Measurements from ENCODE around the gene NIPAL4.
"Not testable (repeated sequence)": the region's sequence is repeated elsewhere in the genome, so short reads cannot be mapped to it uniquely, and the experiment has no call there.

NIPAL4 gene

DNA sequence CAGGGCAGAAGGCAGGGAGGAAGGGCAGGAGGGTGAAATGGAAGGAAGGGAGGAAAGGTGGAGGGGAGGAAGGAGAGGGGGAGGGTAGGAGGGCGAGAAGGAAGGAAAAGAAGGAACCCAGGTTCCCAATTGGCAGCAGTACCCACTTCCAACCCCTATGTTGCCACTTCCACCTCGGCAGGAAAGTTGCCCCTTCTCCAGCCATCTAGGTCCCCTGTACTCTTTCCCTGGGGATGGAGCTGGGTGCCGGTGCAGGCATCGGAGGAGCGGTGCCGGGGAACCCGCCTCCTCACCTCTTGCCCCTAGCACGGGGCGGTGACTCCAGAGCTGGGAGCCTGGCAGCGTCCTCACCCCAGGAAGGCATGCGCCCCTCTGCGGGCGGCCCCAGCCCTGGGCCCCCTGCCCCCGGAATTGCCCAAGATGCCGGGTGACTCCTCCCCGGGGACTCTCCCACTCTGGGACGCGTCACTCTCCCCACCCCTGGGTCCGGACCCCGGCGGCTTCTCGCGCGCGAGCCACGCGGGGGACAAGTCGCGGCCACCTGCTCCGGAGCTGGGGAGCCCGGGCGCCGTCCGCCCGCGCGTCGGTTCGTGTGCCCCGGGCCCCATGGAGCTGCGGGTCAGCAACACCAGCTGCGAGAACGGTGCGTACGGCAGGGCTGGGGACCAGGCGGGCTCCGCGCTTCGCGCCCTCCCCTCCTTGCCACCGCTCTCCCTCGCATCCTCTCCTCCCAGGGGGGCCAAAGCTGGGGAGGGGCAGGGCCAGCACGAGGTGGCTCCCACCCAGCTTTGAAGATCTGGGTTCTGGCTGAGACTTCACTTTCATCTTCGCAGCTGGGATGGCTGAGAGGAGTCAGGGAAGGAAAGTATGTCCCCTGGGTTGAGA is at the start of gene NIPAL4:
NIPAL4 (plus strand) TSS at position 499 of the 885 bp plus-strand sequence; CDS start at position 607, 108 bp downstream.
- Histone ChIP-seq H3K36me3 (ENCODE audit: insufficient read depth, low read length) (no peaks in the 10 kb centered on the region), H2AFZ (ENCODE audit: low read length, unreplicated experiment) (peak within 1 kb of the TSS; percentile 27), H3K4me1 (ENCODE audit: control insufficient read depth, insufficient read depth, low read length, unreplicated experiment) (peaks cover 19% of the 10 kb centered on the region), H3K27ac (ENCODE audit: low read depth, low read length) (no peak within 1 kb of the TSS), H3K27me3 (ENCODE audit: insufficient read depth, low read length) (peaks cover 19% of the 10 kb centered on the region), H3K4me3 (ENCODE audit: low read depth, low read length) (peak within 1 kb of the TSS; percentile 72), H3K79me2 (ENCODE audit: control insufficient read depth, insufficient read depth, low read length, unreplicated experiment) (no peaks in the 10 kb centered on the region)

DNA sequence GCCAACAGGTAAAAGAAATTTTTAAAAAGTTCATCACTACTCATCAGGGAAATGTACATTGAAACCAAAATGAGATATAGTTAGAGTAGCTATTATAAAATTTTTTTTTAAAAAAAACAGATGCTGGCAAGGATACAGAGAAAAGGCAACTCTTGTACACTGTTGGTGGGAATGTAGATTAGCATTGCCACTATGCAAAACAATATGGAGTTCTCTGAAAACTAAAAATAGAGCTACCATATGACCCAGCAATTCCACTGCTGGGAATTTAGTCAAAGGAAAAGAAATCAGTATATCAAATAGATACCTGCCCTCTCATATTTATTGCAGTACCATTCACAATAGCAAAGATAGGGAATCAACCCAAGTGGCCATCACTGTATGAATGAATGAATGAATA is 44.2 kb upstream of the NIPAL4 start:
- no peak overlapping the region for H3K27ac ChIP-seq (ENCODE audit: low read depth, low read length)
- no peaks in the 10 kb centered on the region for H3K79me2 ChIP-seq (ENCODE audit: control insufficient read depth, insufficient read depth, low read length, unreplicated experiment)
- H3K27me3 ChIP-seq (ENCODE audit: insufficient read depth, low read length) = peaks cover 5% of the 10 kb centered on the region
- no peak overlapping the region for H2AFZ ChIP-seq (ENCODE audit: low read length, unreplicated experiment)
- no peak overlapping the region for H3K4me3 ChIP-seq (ENCODE audit: low read depth, low read length)
- no peaks in the 10 kb centered on the region for H3K36me3 ChIP-seq (ENCODE audit: insufficient read depth, low read length)
- H3K4me1 ChIP-seq (ENCODE audit: control insufficient read depth, insufficient read depth, low read length, unreplicated experiment) = no peaks in the 10 kb centered on the region

DNA sequence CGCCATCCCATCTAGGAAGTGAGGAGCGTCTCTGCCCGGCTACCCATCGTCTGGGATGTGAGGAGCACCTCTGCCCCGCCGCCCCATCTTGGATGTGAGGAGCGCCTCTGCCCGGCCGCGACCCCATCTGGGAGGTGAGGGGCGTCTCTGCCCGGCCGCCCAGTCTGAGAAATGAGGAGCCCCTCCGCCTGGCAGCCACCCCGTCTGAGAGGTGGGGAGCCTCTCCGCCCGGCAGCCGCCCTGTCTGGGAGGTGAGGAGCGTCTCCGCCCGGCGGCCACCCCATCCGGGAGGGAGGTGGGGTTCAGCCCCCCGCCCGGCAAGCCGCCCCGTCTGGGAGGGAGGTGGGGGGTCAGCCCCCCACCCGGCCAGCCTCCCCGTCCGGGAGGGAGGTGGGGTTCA is 40.5 kb upstream of the NIPAL4 start:
- not testable (repeated sequence) for H3K27ac ChIP-seq (ENCODE audit: low read depth, low read length); H3K79me2 ChIP-seq (ENCODE audit: control insufficient read depth, insufficient read depth, low read length, unreplicated experiment); H3K4me3 ChIP-seq (ENCODE audit: low read depth, low read length); H3K27me3 ChIP-seq (ENCODE audit: insufficient read depth, low read length); H3K4me1 ChIP-seq (ENCODE audit: control insufficient read depth, insufficient read depth, low read length, unreplicated experiment); H3K36me3 ChIP-seq (ENCODE audit: insufficient read depth, low read length); H2AFZ ChIP-seq (ENCODE audit: low read length, unreplicated experiment)

DNA sequence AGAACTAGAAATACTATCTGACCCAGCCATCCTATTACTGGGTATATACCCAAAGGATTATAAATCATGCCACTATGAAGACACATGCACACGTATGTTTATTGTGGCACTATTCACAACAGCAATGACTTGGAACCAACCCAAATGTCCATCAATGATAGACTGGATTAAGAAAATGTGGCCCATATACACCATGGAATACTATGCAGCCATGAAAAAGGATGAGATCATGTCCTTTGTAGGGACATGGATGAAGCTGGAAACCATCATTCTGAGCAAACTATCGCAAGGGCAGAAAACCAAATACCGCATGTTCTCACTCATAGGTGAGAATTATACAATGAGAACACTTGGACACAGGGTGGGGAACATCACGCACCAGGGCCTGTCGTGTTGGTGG is 30.1 kb upstream of the NIPAL4 start:
- H3K36me3 ChIP-seq (ENCODE audit: insufficient read depth, low read length); H3K27me3 ChIP-seq (ENCODE audit: insufficient read depth, low read length); H3K79me2 ChIP-seq (ENCODE audit: control insufficient read depth, insufficient read depth, low read length, unreplicated experiment); H3K4me1 ChIP-seq (ENCODE audit: control insufficient read depth, insufficient read depth, low read length, unreplicated experiment); H3K4me3 ChIP-seq (ENCODE audit: low read depth, low read length); H3K27ac ChIP-seq (ENCODE audit: low read depth, low read length); H2AFZ ChIP-seq (ENCODE audit: low read length, unreplicated experiment): not testable (repeated sequence)

DNA sequence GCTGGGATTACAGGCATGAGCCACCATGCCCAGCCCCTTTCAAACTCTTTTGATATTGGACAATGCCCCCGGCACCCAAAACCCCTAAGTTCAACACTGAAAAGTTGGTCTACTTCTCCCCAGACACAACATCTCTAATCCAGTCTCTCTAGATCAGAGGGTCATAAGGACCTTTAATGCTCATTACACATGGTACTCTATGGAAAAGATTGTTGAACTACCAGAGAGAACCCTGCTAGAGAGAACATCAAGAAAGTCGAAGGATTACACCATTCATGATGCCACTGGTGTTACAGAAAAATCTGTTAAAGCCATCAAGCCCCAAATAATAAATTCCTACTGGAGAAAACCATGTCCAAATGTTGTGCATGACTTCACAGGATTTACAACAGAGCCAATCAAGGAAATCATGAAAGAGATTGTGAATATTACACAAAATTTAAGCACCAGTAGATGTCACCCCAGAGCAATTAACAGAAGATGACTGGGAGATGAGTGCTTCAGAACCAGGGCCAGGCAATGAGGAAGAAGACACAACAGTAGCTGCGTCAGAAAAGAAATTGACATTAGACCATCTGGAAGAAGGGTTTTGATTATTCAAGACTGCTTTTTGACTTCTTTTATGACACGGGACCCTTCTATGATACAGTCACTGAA is 28.3 kb upstream of the NIPAL4 start:
- Histone ChIP-seq H2AFZ (ENCODE audit: low read length, unreplicated experiment) (no peak overlapping the region), H3K79me2 (ENCODE audit: control insufficient read depth, insufficient read depth, low read length, unreplicated experiment) (no peaks in the 10 kb centered on the region), H3K4me1 (ENCODE audit: control insufficient read depth, insufficient read depth, low read length, unreplicated experiment) (no peaks in the 10 kb centered on the region), H3K27ac (ENCODE audit: low read depth, low read length) (no peak overlapping the region), H3K27me3 (ENCODE audit: insufficient read depth, low read length) (no peaks in the 10 kb centered on the region), H3K4me3 (ENCODE audit: low read depth, low read length) (no peak overlapping the region), H3K36me3 (ENCODE audit: insufficient read depth, low read length) (no peaks in the 10 kb centered on the region)

DNA sequence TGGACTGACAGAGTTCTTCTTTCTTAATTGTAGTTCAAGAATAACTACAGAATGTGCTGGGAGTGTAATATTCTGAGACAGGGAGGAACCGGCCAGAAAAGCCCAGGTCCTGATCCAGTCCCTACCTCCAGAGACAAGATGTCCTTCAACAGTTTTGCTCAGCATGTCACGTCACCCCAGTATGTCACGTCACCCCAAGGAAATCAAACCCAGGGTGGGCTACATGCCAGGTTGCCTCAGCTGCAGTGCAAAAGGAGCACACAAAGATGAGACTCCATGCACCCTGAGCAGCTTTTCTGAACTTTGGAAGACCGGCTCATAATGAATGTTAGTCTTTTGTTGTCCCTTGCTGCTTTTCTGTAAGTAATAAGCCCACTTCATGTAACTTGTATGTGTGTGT is 25.9 kb upstream of the NIPAL4 start:
- Histone ChIP-seq H3K4me1 (ENCODE audit: control insufficient read depth, insufficient read depth, low read length, unreplicated experiment) (no peaks in the 10 kb centered on the region), H3K27me3 (ENCODE audit: insufficient read depth, low read length) (no peaks in the 10 kb centered on the region), H3K4me3 (ENCODE audit: low read depth, low read length) (no peak overlapping the region), H3K36me3 (ENCODE audit: insufficient read depth, low read length) (no peaks in the 10 kb centered on the region), H3K79me2 (ENCODE audit: control insufficient read depth, insufficient read depth, low read length, unreplicated experiment) (no peaks in the 10 kb centered on the region), H2AFZ (ENCODE audit: low read length, unreplicated experiment) (no peak overlapping the region), H3K27ac (ENCODE audit: low read depth, low read length) (no peak overlapping the region)

DNA sequence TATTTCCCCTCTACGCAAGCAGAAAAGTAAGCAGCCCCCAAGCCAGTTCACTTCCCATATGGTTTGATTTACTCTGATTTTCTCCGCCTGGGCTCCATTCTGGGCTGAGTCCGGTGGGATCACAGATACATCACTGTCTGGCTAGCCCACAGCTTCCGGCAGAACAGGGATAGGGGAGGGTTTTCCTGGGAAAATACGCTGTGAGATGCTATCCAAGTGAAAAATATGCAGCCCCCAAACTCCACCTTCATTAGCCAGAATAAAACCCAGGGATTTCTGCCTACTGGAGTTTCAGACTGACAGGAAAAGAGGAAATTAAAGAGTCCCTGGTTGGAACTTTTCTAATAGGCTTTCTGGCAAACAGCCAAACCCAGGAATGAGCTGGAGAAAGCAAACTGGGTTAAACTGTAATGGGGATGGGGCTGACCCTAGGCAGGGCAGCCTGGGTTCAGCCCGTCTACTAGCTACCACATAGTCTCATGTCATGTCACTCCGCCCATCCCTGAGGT is 16.9 kb upstream of the NIPAL4 start:
- H3K4me3 ChIP-seq (ENCODE audit: low read depth, low read length) = no peak overlapping the region
- H3K27me3 ChIP-seq (ENCODE audit: insufficient read depth, low read length) = no peaks in the 10 kb centered on the region
- no peaks in the 10 kb centered on the region for H3K79me2 ChIP-seq (ENCODE audit: control insufficient read depth, insufficient read depth, low read length, unreplicated experiment)
- H3K36me3 ChIP-seq (ENCODE audit: insufficient read depth, low read length) = no peaks in the 10 kb centered on the region
- H2AFZ ChIP-seq (ENCODE audit: low read length, unreplicated experiment) = no peak overlapping the region
- H3K27ac ChIP-seq (ENCODE audit: low read depth, low read length) = no peak overlapping the region
- no peaks in the 10 kb centered on the region for H3K4me1 ChIP-seq (ENCODE audit: control insufficient read depth, insufficient read depth, low read length, unreplicated experiment)

DNA sequence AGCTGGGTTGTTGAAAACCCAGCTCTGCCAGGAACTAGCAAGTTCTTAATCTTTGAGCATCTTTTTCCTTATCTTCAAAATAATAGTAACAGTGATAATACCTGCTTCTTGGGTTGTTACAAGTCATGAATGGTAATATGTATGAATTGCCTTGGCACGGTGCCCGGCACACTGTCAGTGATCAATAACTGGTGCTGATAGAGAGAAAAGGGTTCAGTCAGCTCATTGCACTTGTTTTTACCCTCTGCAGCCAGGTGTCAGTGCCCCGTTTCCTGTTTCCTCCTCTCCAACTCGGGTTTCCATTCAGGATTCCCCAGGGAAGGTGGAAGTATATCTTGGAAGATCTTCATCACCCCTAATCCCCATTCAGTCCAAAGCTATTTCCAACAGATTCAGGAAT is 15.8 kb upstream of the NIPAL4 start:
- Histone ChIP-seq H3K27me3 (ENCODE audit: insufficient read depth, low read length) (no peaks in the 10 kb centered on the region), H3K36me3 (ENCODE audit: insufficient read depth, low read length) (no peaks in the 10 kb centered on the region), H2AFZ (ENCODE audit: low read length, unreplicated experiment) (no peak overlapping the region), H3K27ac (ENCODE audit: low read depth, low read length) (no peak overlapping the region), H3K79me2 (ENCODE audit: control insufficient read depth, insufficient read depth, low read length, unreplicated experiment) (no peaks in the 10 kb centered on the region), H3K4me3 (ENCODE audit: low read depth, low read length) (no peak overlapping the region), H3K4me1 (ENCODE audit: control insufficient read depth, insufficient read depth, low read length, unreplicated experiment) (no peaks in the 10 kb centered on the region)

DNA sequence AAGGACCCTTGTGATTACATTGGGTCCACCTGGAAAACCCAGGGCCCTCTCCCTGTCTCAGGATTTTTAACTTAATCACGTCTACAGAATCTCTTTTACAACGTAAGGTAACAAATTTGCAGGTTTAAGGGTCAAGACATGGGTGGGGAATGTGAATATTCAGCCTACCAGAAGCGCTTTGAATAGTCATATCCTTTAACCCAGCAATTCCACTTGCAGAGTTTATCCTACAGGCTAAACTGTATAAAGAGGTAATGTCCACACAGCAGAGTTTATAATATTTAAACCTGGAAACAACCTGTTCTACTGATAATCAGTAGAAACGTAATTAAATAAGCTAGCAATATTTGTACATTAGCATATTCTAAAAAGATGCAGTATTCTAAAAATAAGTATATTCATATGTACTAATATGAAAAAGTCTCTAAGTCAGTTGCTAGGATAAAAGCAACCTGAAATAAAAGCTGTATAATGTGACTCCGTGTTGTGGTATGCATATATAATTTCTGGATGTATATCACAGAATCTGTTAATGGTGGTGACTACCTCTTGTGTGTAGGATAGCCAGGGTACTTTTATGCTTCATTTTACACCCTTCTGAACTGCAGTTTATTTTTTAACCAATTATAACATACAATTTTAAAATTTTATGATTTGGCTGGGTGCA is 14.1 kb upstream of the NIPAL4 start:
- no peaks in the 10 kb centered on the region for H3K4me1 ChIP-seq (ENCODE audit: control insufficient read depth, insufficient read depth, low read length, unreplicated experiment)
- H3K36me3 ChIP-seq (ENCODE audit: insufficient read depth, low read length) = no peaks in the 10 kb centered on the region
- H3K27me3 ChIP-seq (ENCODE audit: insufficient read depth, low read length) = no peaks in the 10 kb centered on the region
- H2AFZ ChIP-seq (ENCODE audit: low read length, unreplicated experiment) = no peak overlapping the region
- H3K79me2 ChIP-seq (ENCODE audit: control insufficient read depth, insufficient read depth, low read length, unreplicated experiment) = no peaks in the 10 kb centered on the region
- H3K4me3 ChIP-seq (ENCODE audit: low read depth, low read length) = no peak overlapping the region
- H3K27ac ChIP-seq (ENCODE audit: low read depth, low read length) = no peak overlapping the region

DNA sequence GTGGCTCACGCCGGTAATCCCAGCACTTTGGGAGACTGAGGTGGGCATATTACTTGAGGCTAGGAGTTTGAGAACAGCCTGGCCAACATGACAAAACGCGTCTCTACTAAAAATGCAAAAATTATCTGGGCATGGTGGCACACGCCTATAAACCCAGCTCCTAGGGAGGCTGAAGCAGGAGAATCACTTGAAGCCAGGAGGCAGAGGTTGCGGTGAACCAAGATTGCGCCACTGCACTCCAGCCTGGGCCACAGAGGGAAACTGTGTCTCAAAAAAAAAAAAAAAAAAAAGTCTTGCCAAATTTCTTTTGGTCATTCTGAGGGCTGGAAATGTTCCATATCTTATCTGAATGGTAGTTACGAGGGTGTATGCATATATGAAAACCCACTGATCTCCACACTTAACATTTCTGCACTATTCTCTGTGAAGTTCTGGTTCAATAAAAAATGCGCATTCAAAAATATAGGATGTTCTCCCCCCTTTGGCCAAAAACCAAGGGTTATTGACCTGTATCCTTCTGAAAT is 13.5 kb upstream of the NIPAL4 start:
- no peaks in the 10 kb centered on the region for H3K4me1 ChIP-seq (ENCODE audit: control insufficient read depth, insufficient read depth, low read length, unreplicated experiment)

More for the DNA sequence above, 13.5 kb upstream of the NIPAL4 start:
- no peaks in the 10 kb centered on the region for H3K79me2 ChIP-seq (ENCODE audit: control insufficient read depth, insufficient read depth, low read length, unreplicated experiment)
- H2AFZ ChIP-seq (ENCODE audit: low read length, unreplicated experiment) = no peak overlapping the region
- H3K27me3 ChIP-seq (ENCODE audit: insufficient read depth, low read length) = no peaks in the 10 kb centered on the region
- no peak overlapping the region for H3K27ac ChIP-seq (ENCODE audit: low read depth, low read length)
- H3K36me3 ChIP-seq (ENCODE audit: insufficient read depth, low read length) = no peaks in the 10 kb centered on the region
- H3K4me3 ChIP-seq (ENCODE audit: low read depth, low read length) = no peak overlapping the region
